GM21515 (cell line): ENCODE measurements around the gene C4A.
"Not testable (repeated sequence)": the region's sequence is repeated elsewhere in the genome, so short reads cannot be mapped to it uniquely, and the experiment has no call there.

Source experiments
- ATAC-seq: cut with Tn5 transposase; IDR thresholded peaks from one replicate; pipeline ENCODE4 v1.9.1; 2021; ENCODE audit not compliant: unreplicated experiment

Gene C4A

GRCh38 chr6:31958741-31959739, 22.8 kb upstream of the C4A start, which contains the start of the genes NELFE and SKIC2:
NELFE (minus strand) TSS chr6:31958971; CDS start chr6:31958446, 525 bp downstream.
SKIC2 (plus strand) TSS chr6:31959175; CDS start chr6:31959193, 18 bp downstream.
- peak; percentile 88 for ATAC-seq

- no peak for ATAC-seq
These were observed 20.2 kb upstream of the C4A start for GRCh38 chr6:31961616-31962015.

GRCh38 chr6:31963921-31964320, 17.9 kb upstream of the C4A start:
- no peak for ATAC-seq

GRCh38 chr6:31965700-31966099, 16.2 kb upstream of the C4A start:
- no peak for ATAC-seq

- ATAC-seq = no peak
These were observed 15.4 kb upstream of the C4A start for GRCh38 chr6:31966506-31966905.

- ATAC-seq = no peak
These were observed 14.6 kb upstream of the C4A start for GRCh38 chr6:31966997-31967925.

GRCh38 chr6:31967926-31968320, 13.9 kb upstream of the C4A start:
- ATAC-seq = no peak

GRCh38 chr6:31968326-31968725, 13.5 kb upstream of the C4A start:
- no peak for ATAC-seq

- no peak for ATAC-seq
These were observed 12.8 kb upstream of the C4A start for GRCh38 chr6:31968791-31969711.

- ATAC-seq = no peak
These were observed 11.9 kb upstream of the C4A start for GRCh38 chr6:31969712-31970603.

- ATAC-seq = no peak
These were observed 11.1 kb upstream of the C4A start for GRCh38 chr6:31970604-31971271.

GRCh38 chr6:31971279-31971992, 10.4 kb upstream of the C4A start:
- ATAC-seq = no peak

GRCh38 chr6:31971993-31972708, 9.7 kb upstream of the C4A start, which contains the start of gene DXO:
DXO (minus strand) TSS chr6:31972138; CDS start chr6:31971675, 463 bp downstream.
- peak; percentile 79 for ATAC-seq

- no peak for ATAC-seq
These were observed 9.0 kb upstream of the C4A start for GRCh38 chr6:31972709-31973350.

- not testable (repeated sequence) for ATAC-seq
These were observed 5.8 kb upstream of the C4A start for GRCh38 chr6:31976065-31976464.

GRCh38 chr6:31977816-31978431, 3.9 kb upstream of the C4A start:
- ATAC-seq = no peak
